IMR-90 (cell line): ENCODE results near the gene PCGF2.

ENCODE experiments used
- CEBPB ChIP-seq: IDR thresholded peaks from 2 replicates; pipeline ENCODE4 v1.6.1; 2012; ENCODE audit warnings: low read depth, low read length, improper control_type of control experiment
- CHD1 ChIP-seq: IDR thresholded peaks from 2 replicates; pipeline ENCODE4 v1.6.1; 2012; ENCODE audit warnings: low read depth, low read length, improper control_type of control experiment
- CTCF ChIP-seq: conservative IDR thresholded peaks from 2 replicates; pipeline ENCODE4 v1.5.1; 2012; ENCODE audit warnings: mild to moderate bottlenecking, low read depth, low read length, improper control_type of control experiment
- ELK1 ChIP-seq: fragments of 150-350 bp; IDR thresholded peaks from 2 replicates; pipeline ENCODE4 v1.6.1; 2016; ENCODE audit warnings: low read depth, mild to moderate bottlenecking, low read length, moderate library complexity, borderline replicate concordance
- MAFK ChIP-seq: IDR thresholded peaks from 2 replicates; pipeline ENCODE4 v1.6.1; 2012; ENCODE audit warnings: low read depth, low read length, improper control_type of control experiment
- MAZ ChIP-seq: IDR thresholded peaks from 2 replicates; pipeline ENCODE4 v1.6.1; 2012; ENCODE audit warnings: low read depth, mild to moderate bottlenecking, low read length, improper control_type of control experiment, moderate library complexity, borderline replicate concordance
- MXI1 ChIP-seq: IDR thresholded peaks from 2 replicates; pipeline ENCODE4 v1.6.1; 2012; ENCODE audit warnings: low read depth, mild to moderate bottlenecking, low read length, moderate library complexity, borderline replicate concordance
- NFE2L2 ChIP-seq: fragments of 150-350 bp; IDR thresholded peaks from 2 replicates; pipeline ENCODE4 v1.6.1; 2016; ENCODE audit warnings: low read depth, mild to moderate bottlenecking, low read length
- POLR2A ChIP-seq: IDR thresholded peaks from 2 replicates; pipeline ENCODE4 v1.6.1; 2012; ENCODE audit warnings: mild to moderate bottlenecking, low read depth, low read length
- RAD21 ChIP-seq: IDR thresholded peaks from 2 replicates; pipeline ENCODE4 v1.6.1; 2012; ENCODE audit warnings: low read length, improper control_type of control experiment
- RCOR1 ChIP-seq: IDR thresholded peaks from 2 replicates; pipeline ENCODE4 v1.6.1; 2012; ENCODE audit warnings: mild to moderate bottlenecking, low read length, improper control_type of control experiment; ENCODE audit not compliant: insufficient replicate concordance
- RFX5 ChIP-seq: IDR thresholded peaks from 2 replicates; pipeline ENCODE4 v1.8.0; 2012; ENCODE audit warnings: low read depth, mild to moderate bottlenecking, low read length, moderate library complexity
- SMC3 ChIP-seq: fragments of 150-350 bp; IDR thresholded peaks from 2 replicates; pipeline ENCODE4 v1.6.1; 2016; ENCODE audit warnings: low read depth, mild to moderate bottlenecking, antibody characterized with exemption, low read length, moderate library complexity
- USF2 ChIP-seq: fragments of 150-350 bp; IDR thresholded peaks from 2 replicates; pipeline ENCODE4 v1.6.1; 2017; ENCODE audit warnings: mild to moderate bottlenecking, antibody characterized with exemption, low read length, low read depth

GRCh38 chr17:38717139-38717745, 30.9 kb downstream of the PCGF2 start:
- TF ChIP-seq CTCF (no peak), CHD1 (no peak), ELK1 (no peak), POLR2A (no peak), RAD21 (no peak), MAFK (no peak), RCOR1 (no peak), NFE2L2 (no peak), USF2 (no peak), MXI1 (no peak), RFX5 (no peak), CEBPB (no peak), SMC3 (no peak), MAZ (no peak)
